ENCODE results near the gene ZNF786.

DNA sequence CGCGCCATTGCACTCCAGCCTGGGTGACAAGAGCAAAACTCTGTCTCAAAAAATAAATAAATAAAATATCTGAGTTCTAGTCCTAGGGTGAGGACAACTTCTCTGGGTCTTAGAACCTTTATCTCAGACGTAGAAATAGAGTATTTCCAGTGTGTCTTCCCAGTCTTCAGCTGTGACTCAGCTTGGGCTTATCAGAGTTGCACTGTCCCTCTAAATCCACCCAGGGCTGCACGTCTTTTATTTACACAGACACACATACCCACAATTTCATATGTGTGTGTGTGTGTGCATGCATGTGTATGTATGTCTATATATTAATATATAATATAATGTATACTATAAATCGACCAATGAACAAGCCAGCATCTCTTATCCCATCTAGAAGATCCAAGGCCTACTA lies 49.2 kb downstream of the ZNF786 start:
- TF ChIP-seq CTCF (IDR thresholded peaks at IDR 0.05) (no peak), POLR2A (IDR thresholded peaks at IDR 0.05) (no peak)
